A549 treated with GW870086 at 1 μM for 4 hours (cell line): ENCODE data around the gene ACVRL1. TPM values are rescaled to one million over a fixed set of nuclear protein-coding genes. Genes with fewer than 3 reads are reported as not detected.

ENCODE experiments used
- total RNA-seq: library from RNA; stranded (reverse); fragments of 200-300 nt; extraction: Qiagen RNA extraction; gene quantifications from 5 replicates; pipeline ENCODE4 v1.2.3, GENCODE V29; 2022; ENCODE audit warnings: low read depth

Gene ACVRL1
- total RNA-seq, result 0.05 to 0.14 TPM in 2 of 5 replicates, not detected in the others

DNA sequence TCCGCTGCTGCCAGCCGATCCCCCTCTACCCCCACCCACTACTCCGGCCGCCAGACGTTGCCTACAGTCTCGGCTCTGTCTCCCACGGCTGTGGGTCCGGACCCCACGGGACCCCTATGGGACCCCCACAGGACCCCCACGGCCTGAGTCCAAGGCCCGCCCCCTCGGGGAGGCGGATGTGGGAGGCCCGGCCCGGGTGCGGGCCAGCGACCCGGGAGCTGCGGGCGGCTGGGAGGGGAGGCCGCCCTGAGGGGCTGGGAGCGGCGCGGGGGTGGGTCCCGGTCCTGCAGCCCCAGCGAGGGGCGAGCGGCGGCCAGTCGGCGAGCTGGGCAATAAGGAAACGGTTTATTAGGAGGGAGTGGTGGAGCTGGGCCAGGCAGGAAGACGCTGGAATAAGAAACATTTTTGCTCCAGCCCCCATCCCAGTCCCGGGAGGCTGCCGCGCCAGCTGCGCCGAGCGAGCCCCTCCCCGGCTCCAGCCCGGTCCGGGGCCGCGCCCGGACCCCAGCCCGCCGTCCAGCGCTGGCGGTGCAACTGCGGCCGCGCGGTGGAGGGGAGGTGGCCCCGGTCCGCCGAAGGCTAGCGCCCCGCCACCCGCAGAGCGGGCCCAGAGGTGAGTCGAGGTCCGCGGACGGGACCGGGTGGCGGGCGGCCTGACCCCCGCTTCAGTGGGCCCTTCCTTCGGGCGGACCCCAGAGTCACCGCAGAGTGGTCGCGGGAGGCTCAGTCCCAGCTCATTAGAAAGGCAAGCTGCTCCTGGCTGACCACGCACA lies at the start of gene ACVRL1:
Gene ACVRL1 (plus strand): TSS at position 422 of the 773 bp plus-strand sequence. CDS start 4,971 bp downstream, outside the sequence.

GRCh38 chr12:51887476-51888315 lies 19.6 kb upstream of the ACVRL1 start, which contains the start of gene ANKRD33:
ANKRD33 (plus strand) TSS chr12:51888103; CDS start chr12:51888187, 84 bp downstream.

DNA sequence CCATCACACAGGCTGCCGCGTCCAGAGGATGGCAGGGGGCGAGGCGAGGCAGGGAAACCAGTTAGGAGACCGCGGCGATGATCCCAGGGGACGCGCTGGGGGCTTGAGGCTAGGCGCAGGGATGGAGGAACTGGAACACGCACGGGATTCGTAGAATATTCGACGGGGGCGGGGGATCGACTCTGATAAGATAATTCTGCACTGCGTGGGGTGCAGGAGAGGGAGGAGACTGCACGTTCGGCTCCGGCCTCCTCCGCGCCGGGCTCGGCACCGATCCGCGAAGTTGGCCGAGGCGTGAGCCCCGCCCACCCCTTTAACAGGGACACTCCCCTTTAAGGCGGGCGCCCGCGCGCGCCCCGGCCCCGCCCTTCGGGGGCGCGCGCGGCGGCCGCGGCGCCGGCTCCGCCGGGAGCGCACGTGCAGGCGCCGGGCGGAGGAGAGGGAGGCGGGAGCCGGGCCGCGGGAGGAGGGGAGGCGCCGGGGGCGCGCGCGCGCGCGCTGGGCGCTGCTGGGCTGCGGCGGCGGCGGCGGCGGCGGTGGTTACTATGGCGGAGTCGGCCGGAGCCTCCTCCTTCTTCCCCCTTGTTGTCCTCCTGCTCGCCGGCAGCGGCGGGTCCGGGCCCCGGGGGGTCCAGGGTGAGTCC lies 44.0 kb downstream of the ACVRL1 start, which contains the start of gene ACVR1B:
Gene ACVR1B (plus strand): TSS at position 501 of the 644 bp plus-strand sequence. CDS start 45 bp downstream, at position 546.

Other genes starting within 250 kb of the ACVRL1 start
- gene FIGNL2, start 58.8 kb upstream of the ACVRL1 start, total RNA-seq, result 0.16 to 0.34 TPM (median 0.25 TPM) in 5 replicates
- gene ANKRD33, start 19.4 kb upstream of the ACVRL1 start, total RNA-seq, result not detected in 5 replicates
- gene ACVR1B, start 44.2 kb downstream of the ACVRL1 start, total RNA-seq, result 14.1 to 18.7 TPM (median 17.9 TPM) in 5 replicates
- gene TAMALIN, start 99.4 kb downstream of the ACVRL1 start, total RNA-seq, result 0.51 to 1.6 TPM (median 0.65 TPM) in 5 replicates
- 27.6 to 42.9 TPM (median 35.0 TPM) in 5 replicates for gene NR4A1, start 143.9 kb downstream of the ACVRL1 start, total RNA-seq
- gene ATG101, start 162.5 kb downstream of the ACVRL1 start, total RNA-seq, result 82.9 to 97.4 TPM (median 95.0 TPM) in 5 replicates
- gene SMIM41, start 172.2 kb downstream of the ACVRL1 start, total RNA-seq, result not detected in 5 replicates